ENCODE results near the gene CCDC142.

GRCh38 chr2:74524005-74524404 lies 41.2 kb upstream of the CCDC142 start:
- no peak for TF ChIP-seq CTCF (IDR thresholded peaks at IDR 0.05)
- TF ChIP-seq EZH2 (IDR thresholded peaks at IDR 0.05; ENCODE audit: borderline replicate concordance, insufficient read depth, low read depth, low read length, poor library complexity, severe bottlenecking): no peak
